Peyer's patch (tissue), 4 donors: ENCODE data around the gene MINAR1.

ENCODE experiments used
- CTCF ChIP-seq, 6 experiments: fragments of 450-650 bp in 4 of 6; fragments of 200-600 bp in 2 of 6; sonication (generic) in 1 of 6; IDR thresholded peaks; one replicate each; pipeline ENCODE4 v1.5.1; 2017 to 2019; ENCODE audit warnings: antibody characterized with exemption in 6 of 6, mild to moderate bottlenecking in 3 of 6, moderate library complexity in 1 of 6
- POLR2A ChIP-seq, 2 donors: fragments of 450-650 bp; IDR thresholded peaks; one replicate each; pipeline ENCODE4 v1.5.1; 2017; ENCODE audit warnings: antibody characterized with exemption in 2 of 2, mild to moderate bottlenecking in 2 of 2, moderate library complexity in 2 of 2

GRCh38 chr15:79474252-79474651, 42.1 kb downstream of the MINAR1 start:
- no peak for TF ChIP-seq CTCF (IDR thresholded peaks at IDR 0.05)
- no peak for TF ChIP-seq POLR2A (IDR thresholded peaks at IDR 0.05)
